Ishikawa (cell line): Measurements from ENCODE around the gene OGFOD2.

Source experiments
- CEBPB ChIP-seq: IDR thresholded peaks from 2 replicates; pipeline ENCODE4 v1.6.1; 2012
- CREB1 ChIP-seq: IDR thresholded peaks from 2 replicates; pipeline ENCODE4 v1.6.1; 2012; ENCODE audit warnings: low read depth
- EGR1 ChIP-seq: IDR thresholded peaks from 2 replicates; pipeline ENCODE4 v1.6.1; 2012
- EP300 ChIP-seq: IDR thresholded peaks from 2 replicates; pipeline ENCODE4 v1.6.1; 2012; ENCODE audit warnings: borderline replicate concordance
- FOXM1 ChIP-seq: IDR thresholded peaks from 2 replicates; pipeline ENCODE4 v1.6.1; 2012; ENCODE audit warnings: low read depth, borderline replicate concordance
- MAX ChIP-seq: IDR thresholded peaks from 2 replicates; pipeline ENCODE4 v1.6.1; 2012
- NFIC ChIP-seq: IDR thresholded peaks from 2 replicates; pipeline ENCODE4 v1.6.1; 2012
- RAD21 ChIP-seq: IDR thresholded peaks from 2 replicates; pipeline ENCODE4 v1.6.1; 2012; ENCODE audit warnings: low read depth
- REST ChIP-seq: IDR thresholded peaks from 2 replicates; pipeline ENCODE4 v1.6.1; 2012; ENCODE audit warnings: low read depth, mild to moderate bottlenecking
- TAF1 ChIP-seq: IDR thresholded peaks from 2 replicates; pipeline ENCODE4 v1.6.1; 2012; ENCODE audit warnings: low read depth, mild to moderate bottlenecking
- TCF12 ChIP-seq: IDR thresholded peaks from 2 replicates; pipeline ENCODE4 v1.6.1; 2012; ENCODE audit warnings: low read depth
- TEAD4 ChIP-seq: IDR thresholded peaks from 2 replicates; pipeline ENCODE4 v1.6.1; 2012
- USF1 ChIP-seq: IDR thresholded peaks from 2 replicates; pipeline ENCODE4 v1.6.1; 2012
- YY1 ChIP-seq: IDR thresholded peaks from 2 replicates; pipeline ENCODE4 v1.6.1; 2012; ENCODE audit warnings: low read depth
- ZBTB7A ChIP-seq: IDR thresholded peaks from 2 replicates; pipeline ENCODE4 v1.6.1; 2012; ENCODE audit warnings: low read depth

Gene OGFOD2

GRCh38 chr12:122996621-122997342 lies 21.7 kb downstream of the OGFOD2 start:
- TF ChIP-seq EP300 (no peak), YY1 (no peak), ZBTB7A (no peak), FOXM1 (no peak), REST (no peak), RAD21 (no peak), TAF1 (no peak), TCF12 (no peak), CEBPB (no peak), EGR1 (no peak), NFIC (no peak), USF1 (no peak), CREB1 (no peak), TEAD4 (no peak), MAX (no peak)

GRCh38 chr12:122997343-122998250 lies 22.6 kb downstream of the OGFOD2 start:
- TF ChIP-seq TEAD4 (no peak), FOXM1 (no peak), YY1 (no peak), NFIC (no peak), CEBPB (no peak), USF1 (no peak)

- TF ChIP-seq FOXM1 = no peak
- no peak for TF ChIP-seq YY1
- TF ChIP-seq TAF1 = no peak
- TF ChIP-seq NFIC = no peak
- no peak for TF ChIP-seq EGR1
- TF ChIP-seq EP300 = no peak
- TF ChIP-seq TCF12 = no peak
- no peak for TF ChIP-seq RAD21
- TF ChIP-seq USF1 = no peak
- no peak for TF ChIP-seq CEBPB
Observed at GRCh38 chr12:122998316-122998715, 23.3 kb downstream of the OGFOD2 start.

- TF ChIP-seq USF1 (no peak), TAF1 (no peak), CREB1 (no peak), FOXM1 (no peak), TEAD4 (no peak), ZBTB7A (no peak), EP300 (no peak), EGR1 (no peak), MAX (no peak), CEBPB (no peak), TCF12 (no peak), REST (no peak), YY1 (no peak), RAD21 (no peak)
Observed at GRCh38 chr12:122999196-122999946, 24.3 kb downstream of the OGFOD2 start.
